A673 (cell line): ENCODE measurements around the gene YEATS4. TPM values are rescaled to one million over a fixed set of nuclear protein-coding genes. Genes with fewer than 3 reads are reported as not detected.
A peak's percentile ranks its signal among the peaks of the same experiment; 100 is the strongest.
"Not testable (repeated sequence)": the region's sequence is repeated elsewhere in the genome, so short reads cannot be mapped to it uniquely, and the experiment has no call there.

ENCODE experiments used
- Bru-seq: library from RNA; stranded (reverse); fragments of 400-500 nt; gene quantifications from one replicate; lab custom pipeline; 2021; lab: Mats Ljungman, UMichigan
- BruChase-seq, 2 experiments: library from RNA; stranded (reverse); fragments of 400-500 nt; gene quantifications; one replicate each; lab custom pipeline; 2021; lab: Mats Ljungman, UMichigan
- BruUV-seq: library from RNA; stranded (reverse); fragments of 400-500 nt; replicated peaks from 2 replicates; lab custom pipeline; 2021; lab: Mats Ljungman, UMichigan
- CTCF ChIA-PET: fragments of 300-600 bp; sonication (Branson Sonifier 250); formaldehyde crosslinking; loops from one replicate; lab custom pipeline; 2022; ENCODE audit warnings: antibody characterized with exemption; lab: Charles Lee
- POLR2A ChIA-PET: fragments of 300-600 bp; sonication (Branson Sonifier 250); formaldehyde crosslinking; loops from one replicate; lab custom pipeline; 2022; ENCODE audit warnings: antibody characterized with exemption; ENCODE audit not compliant: low non-redundant PET; lab: Charles Lee
- DNase-seq: peaks from one replicate; pipeline ENCODE4 v3.0.0-alpha.2; 2015; ENCODE audit warnings: low spot score
- H3K27ac ChIP-seq: fragments of 200-600 bp; sonication (generic); 2 replicates; pipeline ENCODE4 v1.5.1; 2016; ENCODE audit warnings: mixed run types, low read depth, mild to moderate bottlenecking, mixed read lengths, antibody characterized with exemption, low read length; ENCODE audit not compliant: poor library complexity, severe bottlenecking
- H3K27me3 ChIP-seq: fragments of 200-600 bp; sonication (generic); replicated peaks from 2 replicates; pipeline ENCODE4 v1.6.1; 2017; ENCODE audit warnings: mixed run types, low read depth, mild to moderate bottlenecking, mixed read lengths, antibody characterized with exemption, low read length; ENCODE audit not compliant: insufficient read depth, poor library complexity
- H3K36me3 ChIP-seq: fragments of 200-600 bp; sonication (generic); 2 replicates; pipeline ENCODE4 v1.6.1; 2016; ENCODE audit warnings: mixed run types, mild to moderate bottlenecking, mixed read lengths, antibody characterized with exemption, low read length; ENCODE audit not compliant: insufficient read depth, poor library complexity, severe bottlenecking
- H3K4me1 ChIP-seq: fragments of 200-600 bp; sonication (generic); 2 replicates; pipeline ENCODE4 v1.6.1; 2017; ENCODE audit warnings: mixed run types, mild to moderate bottlenecking, mixed read lengths, antibody characterized with exemption, low read length; ENCODE audit not compliant: insufficient read depth, poor library complexity, severe bottlenecking
- H3K4me3 ChIP-seq: fragments of 200-600 bp; sonication (generic); 2 replicates; pipeline ENCODE4 v1.5.1; 2016; ENCODE audit warnings: low read depth, mixed run types, mild to moderate bottlenecking, mixed read lengths, low read length; ENCODE audit not compliant: poor library complexity, severe bottlenecking
- H3K9me3 ChIP-seq: fragments of 200-600 bp; sonication (generic); 2 replicates; pipeline ENCODE4 v1.6.1; 2016; ENCODE audit warnings: mixed run types, low read depth, mild to moderate bottlenecking, mixed read lengths, antibody characterized with exemption, low read length; ENCODE audit not compliant: poor library complexity, severe bottlenecking
- EZH2 ChIP-seq: fragments of 200-600 bp; sonication (generic); IDR thresholded peaks from 2 replicates; pipeline ENCODE4 v1.6.1; 2017; ENCODE audit warnings: borderline replicate concordance, low read depth, mild to moderate bottlenecking, mixed read lengths, antibody characterized with exemption, low read length; ENCODE audit not compliant: poor library complexity, severe bottlenecking
- intact Hi-C: fragments of 100-400 bp; cut with micrococcal nuclease; formaldehyde crosslinking; loops from one replicate; pipeline ENCODE4 v1.10.0; 2022; ENCODE audit not compliant: unreplicated experiment
- long read RNA-seq: library from polyadenylated mRNA; stranded (forward); transcript quantifications from one replicate; pipeline ENCODE4 v2.0.0, GENCODE V29; 2022
- total RNA-seq: library from RNA; stranded (reverse); gene quantifications from 2 replicates; pipeline ENCODE4 v1.2.3, GENCODE V29; 2021
- TF ChIP-seq, protein P1 (sequence below): fragments of 300-800, 200-600 bp; sonication (generic); conservative IDR thresholded peaks from 2 replicates; pipeline ENCODE4 v1.5.1; 2017; ENCODE audit warnings: low read depth, mild to moderate bottlenecking, antibody characterized with exemption, low read length, moderate library complexity, mixed read lengths

The YEATS4 gene
- total RNA-seq = 43.7 and 46.3 TPM in 2 replicates
- Bru-seq, nascent RNA = percentile 96 among the genes with signal in this experiment
- percentile 87 among the genes with signal in this experiment for BruChase-seq, experiment 1, labeled RNA remaining after a 2-hour chase
- percentile 83 among the genes with signal in this experiment for BruChase-seq, experiment 2, labeled RNA remaining after a 6-hour chase
- long read RNA-seq, transcript YEATS4-202 (5 exons, 1,100 nt) = minor isoform, 5 of 54 reads
- long read RNA-seq, transcript YEATS4-201 (7 exons, 1,434 nt) = major isoform, 44 of 54 reads
- long read RNA-seq, partial matches to known transcripts = 2 of 54 reads
- long read RNA-seq, other reads (novel, unspliced or antisense) = 3 of 54 reads

GRCh38 chr12:69359531-69360347, at the start of gene YEATS4:
TSS of gene YEATS4 (plus strand) at chr12:69359743. CDS start at chr12:69359973, 230 bp downstream.
- no peaks in the 10 kb centered on the region for H3K27me3 ChIP-seq
- H3K4me1 ChIP-seq = peaks cover 9% of the 10 kb centered on the region
- TF ChIP-seq EZH2 = no peak
- TF ChIP-seq, protein P1, sequence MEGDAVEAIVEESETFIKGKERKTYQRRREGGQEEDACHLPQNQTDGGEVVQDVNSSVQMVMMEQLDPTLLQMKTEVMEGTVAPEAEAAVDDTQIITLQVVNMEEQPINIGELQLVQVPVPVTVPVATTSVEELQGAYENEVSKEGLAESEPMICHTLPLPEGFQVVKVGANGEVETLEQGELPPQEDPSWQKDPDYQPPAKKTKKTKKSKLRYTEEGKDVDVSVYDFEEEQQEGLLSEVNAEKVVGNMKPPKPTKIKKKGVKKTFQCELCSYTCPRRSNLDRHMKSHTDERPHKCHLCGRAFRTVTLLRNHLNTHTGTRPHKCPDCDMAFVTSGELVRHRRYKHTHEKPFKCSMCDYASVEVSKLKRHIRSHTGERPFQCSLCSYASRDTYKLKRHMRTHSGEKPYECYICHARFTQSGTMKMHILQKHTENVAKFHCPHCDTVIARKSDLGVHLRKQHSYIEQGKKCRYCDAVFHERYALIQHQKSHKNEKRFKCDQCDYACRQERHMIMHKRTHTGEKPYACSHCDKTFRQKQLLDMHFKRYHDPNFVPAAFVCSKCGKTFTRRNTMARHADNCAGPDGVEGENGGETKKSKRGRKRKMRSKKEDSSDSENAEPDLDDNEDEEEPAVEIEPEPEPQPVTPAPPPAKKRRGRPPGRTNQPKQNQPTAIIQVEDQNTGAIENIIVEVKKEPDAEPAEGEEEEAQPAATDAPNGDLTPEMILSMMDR = no peak
- peak; percentile 94 for DNase-seq
- BruUV-seq = no TSS peak
- intact Hi-C loops = loop anchor here (10.0 kb wide), 1 partner anchor 215 kb away; no protein-coding TSS in a partner anchor
- peak within 1 kb of the TSS; percentile 95 for H3K27ac ChIP-seq
- peaks cover 20% of the 10 kb centered on the region for H3K36me3 ChIP-seq
- ChIA-PET POLR2A (no interaction called here), CTCF (no interaction called here)
- H3K9me3 ChIP-seq = no peaks in the 10 kb centered on the region
- peak within 1 kb of the TSS; percentile 72 for H3K4me3 ChIP-seq

- H3K4me3 ChIP-seq = no peak overlapping the region
- ChIA-PET POLR2A (no interaction called here), CTCF (no interaction called here)
- no peak for DNase-seq
- no TSS peak for BruUV-seq
- no peak overlapping the region for H3K27ac ChIP-seq
- H3K36me3 ChIP-seq = no peaks in the 10 kb centered on the region
- intact Hi-C loops = no loop called here
- H3K4me1 ChIP-seq = no peaks in the 10 kb centered on the region
- TF ChIP-seq, protein P1 = no peak
- TF ChIP-seq EZH2 = no peak
- no peaks in the 10 kb centered on the region for H3K9me3 ChIP-seq
- H3K27me3 ChIP-seq = no peaks in the 10 kb centered on the region
Observed at GRCh38 chr12:69313209-69313608, 46.3 kb upstream of the YEATS4 start.

- H3K27ac ChIP-seq, H3K4me1 ChIP-seq, H3K4me3 ChIP-seq, H3K27me3 ChIP-seq, DNase-seq, H3K36me3 ChIP-seq, POLR2A ChIA-PET, CTCF ChIA-PET, intact Hi-C loops, BruUV-seq, H3K9me3 ChIP-seq: not testable (repeated sequence)
Observed at GRCh38 chr12:69316784-69317183, 42.8 kb upstream of the YEATS4 start.

DNA sequence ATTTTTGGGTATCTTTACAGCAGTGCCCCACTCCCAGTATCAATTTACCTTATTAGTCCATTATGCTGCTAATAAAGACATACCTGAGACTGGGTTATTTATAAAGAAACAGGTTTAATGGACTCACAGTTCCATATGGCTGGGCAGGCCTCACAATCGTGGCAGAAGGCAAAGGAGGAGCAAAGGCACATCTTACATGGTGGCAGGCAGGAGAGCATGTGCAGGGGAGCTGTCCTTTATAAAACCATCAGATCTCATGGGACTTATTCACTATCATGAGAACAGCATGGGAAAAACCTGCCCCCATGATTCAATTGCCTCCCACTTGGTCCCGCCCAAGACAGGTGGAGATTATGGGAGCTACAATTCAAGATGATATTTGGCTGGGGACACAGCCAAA, 42.3 kb upstream of the YEATS4 start:
- DNase-seq, CTCF ChIA-PET, BruUV-seq, H3K27ac ChIP-seq, H3K36me3 ChIP-seq, H3K9me3 ChIP-seq, H3K4me3 ChIP-seq, H3K4me1 ChIP-seq, POLR2A ChIA-PET, H3K27me3 ChIP-seq, intact Hi-C loops: not testable (repeated sequence)
